ENCODE measurements around the gene GDF9. TPM values are rescaled to one million over a fixed set of nuclear protein-coding genes. Genes with fewer than 3 reads are reported as not detected.

Gene GDF9
- total RNA-seq, 1 experiment from 2014 or later: not detected

DNA sequence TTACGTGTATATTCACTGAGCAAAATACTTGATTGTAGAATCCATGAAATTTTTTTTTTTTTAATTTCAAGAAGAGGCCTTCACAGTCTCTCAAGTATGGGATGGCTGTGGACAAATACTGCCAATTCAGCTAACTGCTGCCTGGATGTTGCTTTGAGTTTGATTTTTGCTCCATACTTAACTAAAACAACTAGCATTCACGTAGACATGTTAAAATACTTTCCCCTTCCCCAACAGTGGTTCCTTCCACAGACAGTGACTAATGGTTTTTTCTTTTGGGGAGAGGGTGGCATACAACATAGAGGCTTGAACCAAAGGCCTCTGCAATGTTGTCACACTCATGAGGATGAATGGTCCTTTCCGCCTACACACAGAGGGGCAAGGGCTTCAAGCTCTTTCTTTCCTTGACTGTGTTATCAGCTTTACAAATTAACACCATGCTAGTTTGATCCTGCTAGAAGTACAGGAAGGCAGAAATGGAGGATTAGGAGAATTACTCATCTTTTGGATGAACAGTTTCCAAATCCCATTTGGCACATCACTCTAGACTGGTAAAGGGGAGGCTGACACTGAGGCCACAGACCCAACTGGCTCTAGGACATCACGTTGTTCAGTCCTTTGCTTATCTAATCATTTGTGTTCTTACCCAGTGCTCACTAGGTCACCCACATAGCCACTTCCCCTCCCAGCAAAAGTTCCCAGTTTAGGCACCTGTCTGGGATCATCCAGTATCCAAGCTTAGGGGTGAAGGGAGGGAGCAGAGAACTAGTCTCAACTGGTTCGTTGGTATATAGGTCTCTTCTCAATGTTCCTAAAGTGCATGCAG is 5.4 kb upstream of the GDF9 start:
- intact Hi-C loops (cut with micrococcal nuclease): no loop called here
- H3K4me3 ChIP-seq (ENCODE audit: low read length): no peak overlapping the region
- no peak overlapping the region for H3K9ac ChIP-seq (ENCODE audit: low read length)
- peaks cover 7% of the 10 kb centered on the region for H4K20me1 ChIP-seq (ENCODE audit: low read length)
- no peak for DNase-seq
- no peak for TF ChIP-seq EZH2 (IDR thresholded peaks at IDR 0.05; ENCODE audit: low read length, unreplicated experiment)
- TF ChIP-seq, protein P1, sequence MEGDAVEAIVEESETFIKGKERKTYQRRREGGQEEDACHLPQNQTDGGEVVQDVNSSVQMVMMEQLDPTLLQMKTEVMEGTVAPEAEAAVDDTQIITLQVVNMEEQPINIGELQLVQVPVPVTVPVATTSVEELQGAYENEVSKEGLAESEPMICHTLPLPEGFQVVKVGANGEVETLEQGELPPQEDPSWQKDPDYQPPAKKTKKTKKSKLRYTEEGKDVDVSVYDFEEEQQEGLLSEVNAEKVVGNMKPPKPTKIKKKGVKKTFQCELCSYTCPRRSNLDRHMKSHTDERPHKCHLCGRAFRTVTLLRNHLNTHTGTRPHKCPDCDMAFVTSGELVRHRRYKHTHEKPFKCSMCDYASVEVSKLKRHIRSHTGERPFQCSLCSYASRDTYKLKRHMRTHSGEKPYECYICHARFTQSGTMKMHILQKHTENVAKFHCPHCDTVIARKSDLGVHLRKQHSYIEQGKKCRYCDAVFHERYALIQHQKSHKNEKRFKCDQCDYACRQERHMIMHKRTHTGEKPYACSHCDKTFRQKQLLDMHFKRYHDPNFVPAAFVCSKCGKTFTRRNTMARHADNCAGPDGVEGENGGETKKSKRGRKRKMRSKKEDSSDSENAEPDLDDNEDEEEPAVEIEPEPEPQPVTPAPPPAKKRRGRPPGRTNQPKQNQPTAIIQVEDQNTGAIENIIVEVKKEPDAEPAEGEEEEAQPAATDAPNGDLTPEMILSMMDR (conservative IDR thresholded peaks at IDR 0.05; ENCODE audit: low read depth, low read length): no peak
- TF ChIP-seq EZH2phosphoT487 (IDR thresholded peaks at IDR 0.05; ENCODE audit: borderline replicate concordance, low read length): no peak
- peaks cover 9% of the 10 kb centered on the region for H3K4me1 ChIP-seq (ENCODE audit: insufficient read depth, low read length)
- no peak overlapping the region for H3K4me2 ChIP-seq (ENCODE audit: low read length)
- H3K27ac ChIP-seq (ENCODE audit: low read length): no peak overlapping the region
- no peaks in the 10 kb centered on the region for H3K9me3 ChIP-seq (ENCODE audit: low read length)
- POLR2A ChIA-PET (ENCODE audit: unreplicated experiment): no interaction called here
- no peaks in the 10 kb centered on the region for H3K27me3 ChIP-seq (ENCODE audit: low read length)
- ATAC-seq: no peak
- CTCF ChIA-PET: no interaction called here
- no peaks in the 10 kb centered on the region for H3K9me2 ChIP-seq (replicated peaks; ENCODE audit: low read length)
- H3F3A ChIP-seq (ENCODE audit: low read length, unreplicated experiment): no peaks in the 10 kb centered on the region
- H2AFZ ChIP-seq (ENCODE audit: low read length): no peak overlapping the region
- no TSS peak for BruUV-seq (replicated peaks)
- H3K79me2 ChIP-seq (ENCODE audit: low read length): peaks cover 15% of the 10 kb centered on the region
- H3K36me3 ChIP-seq (ENCODE audit: low read depth, low read length): peaks cover 12% of the 10 kb centered on the region; the same call in 1 of the 2 replicates

DNA sequence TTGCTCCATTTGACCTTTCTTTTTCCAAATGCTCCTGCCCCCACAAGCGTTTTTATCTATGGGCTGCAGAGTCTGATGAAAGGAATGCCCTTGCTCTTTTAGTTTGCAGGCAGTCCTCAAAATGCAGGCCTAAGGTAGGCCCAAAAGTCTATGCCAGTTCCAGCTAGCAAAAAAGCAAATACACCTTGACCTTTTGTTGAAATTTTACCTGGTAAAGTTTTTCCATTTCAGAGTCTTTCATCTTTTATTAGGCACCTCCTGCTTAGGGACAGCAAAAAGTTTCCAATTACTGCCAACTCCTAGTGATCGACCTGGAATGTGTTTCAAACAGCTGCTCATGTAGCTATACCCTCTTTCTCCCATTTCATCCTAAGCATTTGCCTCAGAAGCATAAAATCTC is 4.5 kb upstream of the GDF9 start:
- H3K79me2 ChIP-seq (ENCODE audit: low read length): peaks cover 18% of the 10 kb centered on the region
- ChIA-PET CTCF (no interaction called here), POLR2A (ENCODE audit: unreplicated experiment) (no interaction called here)
- no peak overlapping the region for H3K4me2 ChIP-seq (ENCODE audit: low read length)
- peaks cover 12% of the 10 kb centered on the region; the same call in 1 of the 2 replicates for H3K36me3 ChIP-seq (ENCODE audit: low read depth, low read length)
- DNase-seq: no peak
- no peak overlapping the region for H2AFZ ChIP-seq (ENCODE audit: low read length)
- BruUV-seq (replicated peaks): no TSS peak
- H4K20me1 ChIP-seq (ENCODE audit: low read length): peaks cover 7% of the 10 kb centered on the region
- no peak for ATAC-seq
- peaks cover 13% of the 10 kb centered on the region for H3K4me1 ChIP-seq (ENCODE audit: insufficient read depth, low read length)
- H3K27ac ChIP-seq (ENCODE audit: low read length): no peak overlapping the region
- H3K9ac ChIP-seq (ENCODE audit: low read length): no peak overlapping the region
- H3K9me2 ChIP-seq (replicated peaks; ENCODE audit: low read length): no peaks in the 10 kb centered on the region
- H3K4me3 ChIP-seq (ENCODE audit: low read length): no peak overlapping the region
- no peaks in the 10 kb centered on the region for H3K9me3 ChIP-seq (ENCODE audit: low read length)
- no peak for TF ChIP-seq EZH2phosphoT487 (IDR thresholded peaks at IDR 0.05; ENCODE audit: borderline replicate concordance, low read length)
- no peak for TF ChIP-seq EZH2 (IDR thresholded peaks at IDR 0.05; ENCODE audit: low read length, unreplicated experiment)
- TF ChIP-seq, protein P1 (conservative IDR thresholded peaks at IDR 0.05; ENCODE audit: low read depth, low read length): no peak
- no peaks in the 10 kb centered on the region for H3F3A ChIP-seq (ENCODE audit: low read length, unreplicated experiment)
- intact Hi-C loops (cut with micrococcal nuclease): no loop called here
- no peaks in the 10 kb centered on the region for H3K27me3 ChIP-seq (ENCODE audit: low read length)

DNA sequence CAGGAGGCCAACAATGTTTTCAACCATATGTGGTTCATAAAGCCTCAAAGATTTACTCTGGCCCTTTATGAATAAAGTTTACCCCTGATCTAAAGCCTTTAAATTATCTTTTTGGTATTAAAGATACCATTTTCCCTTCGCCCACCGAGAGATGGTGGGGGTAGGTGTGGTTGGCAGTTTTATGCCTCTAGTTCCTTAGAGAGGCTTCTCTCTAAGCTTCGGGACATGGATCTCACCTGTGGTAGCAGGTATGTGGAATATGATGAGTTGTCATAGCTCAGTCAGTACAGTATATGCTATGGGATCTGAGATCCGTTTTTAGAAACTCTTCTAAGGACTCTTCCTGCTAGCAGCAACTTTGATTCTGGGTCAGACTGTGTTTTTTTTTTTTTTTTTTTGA is 2.5 kb upstream of the GDF9 start:
- Histone ChIP-seq H3K4me1 (ENCODE audit: insufficient read depth, low read length) (peaks cover 15% of the 10 kb centered on the region), H3K4me2 (ENCODE audit: low read length) (no peak overlapping the region), H2AFZ (ENCODE audit: low read length) (no peak overlapping the region), H4K20me1 (ENCODE audit: low read length) (peaks cover 7% of the 10 kb centered on the region), H3K27me3 (ENCODE audit: low read length) (no peaks in the 10 kb centered on the region), H3K36me3 (ENCODE audit: low read depth, low read length) (peaks cover 12% of the 10 kb centered on the region; the same call in 1 of the 2 replicates), H3K79me2 (ENCODE audit: low read length) (peaks cover 18% of the 10 kb centered on the region), H3F3A (ENCODE audit: low read length, unreplicated experiment) (no peaks in the 10 kb centered on the region), H3K4me3 (ENCODE audit: low read length) (no peak overlapping the region), H3K9me2 (replicated peaks; ENCODE audit: low read length) (no peaks in the 10 kb centered on the region), H3K9me3 (ENCODE audit: low read length) (no peaks in the 10 kb centered on the region), H3K9ac (ENCODE audit: low read length) (no peak overlapping the region), H3K27ac (ENCODE audit: low read length) (no peak overlapping the region)
- no peak for ATAC-seq
- no TSS peak for BruUV-seq (replicated peaks)
- CTCF ChIA-PET: no interaction called here
- intact Hi-C loops (cut with micrococcal nuclease): no loop called here
- no peak for TF ChIP-seq EZH2 (IDR thresholded peaks at IDR 0.05; ENCODE audit: low read length, unreplicated experiment)
- TF ChIP-seq, protein P1 (conservative IDR thresholded peaks at IDR 0.05; ENCODE audit: low read depth, low read length): no peak
- TF ChIP-seq EZH2phosphoT487 (IDR thresholded peaks at IDR 0.05; ENCODE audit: borderline replicate concordance, low read length): no peak
- POLR2A ChIA-PET (ENCODE audit: unreplicated experiment): no interaction called here
- no peak for DNase-seq
